Measurements from ENCODE around the gene CIAO3. TPM values are rescaled to one million over a fixed set of nuclear protein-coding genes. Genes with fewer than 3 reads are reported as not detected.
"Not testable (repeated sequence)": the region's sequence is repeated elsewhere in the genome, so short reads cannot be mapped to it uniquely, and the experiment has no call there.

The CIAO3 gene
- total and polyA plus RNA-seq, 8 donors = 11.1 to 72.9 (median 16.3) TPM

GRCh38 chr16:749010-749409, 8.2 kb upstream of the CIAO3 start:
- intact Hi-C loops (cut with DNase I) = no loop called here
- FAIRE-seq (no peak), ATAC-seq (no peak), DNase-seq (no peak)
- WGBS, 2 donors = 74 to 75% methylated on average over 6 of the region's 6 CpGs
- no peaks in the 10 kb centered on the region for H3K36me3 ChIP-seq
- H3K27me3 ChIP-seq = no peaks in the 10 kb centered on the region
- H3K4me1 ChIP-seq = no peaks in the 10 kb centered on the region
- no peak overlapping the region for H3K4me3 ChIP-seq
- TF ChIP-seq CTCF (IDR thresholded peaks at IDR 0.05) = no peak
- no peaks in the 10 kb centered on the region for H3K9me3 ChIP-seq
- H3K27ac ChIP-seq = no peak overlapping the region

DNA sequence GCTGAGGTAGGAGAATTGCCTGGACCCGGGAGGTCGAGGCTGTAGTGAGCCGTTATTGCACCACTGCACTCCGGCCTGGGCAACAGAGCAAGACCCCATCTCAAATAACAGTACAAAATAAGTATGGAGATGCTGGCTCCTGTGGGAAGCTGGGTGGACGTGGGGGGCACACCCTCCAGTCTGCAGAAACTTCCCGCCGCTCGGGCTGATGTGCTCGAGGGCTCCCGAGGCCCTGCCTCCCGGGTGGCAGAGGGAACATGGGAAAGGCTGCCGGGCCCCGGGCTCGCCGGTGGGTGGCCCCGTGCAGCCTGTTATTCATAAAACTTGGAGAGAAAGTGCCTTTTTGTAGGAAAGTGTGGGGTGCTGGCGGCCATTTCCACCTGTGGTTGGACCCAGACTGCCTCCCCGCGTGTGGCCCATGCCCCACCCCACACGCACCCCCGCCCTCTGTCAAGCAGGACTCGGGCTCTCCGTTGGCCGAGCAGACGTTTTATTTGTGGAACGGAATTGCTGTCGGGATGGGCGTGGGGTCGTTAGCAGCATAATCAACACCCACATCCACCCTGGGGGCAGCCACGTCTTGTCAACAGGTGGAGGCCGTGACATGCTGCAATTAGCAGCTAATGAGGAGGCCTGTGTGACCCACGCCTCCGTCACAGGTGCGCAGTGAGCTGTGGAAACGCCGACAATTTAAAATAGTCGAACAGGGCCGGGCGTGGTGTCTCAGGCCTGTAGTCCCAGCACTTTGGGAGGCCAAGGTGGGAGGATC, 7.4 kb upstream of the CIAO3 start:
- no peaks in the 10 kb centered on the region for H3K4me1 ChIP-seq
- no peaks in the 10 kb centered on the region for H3K27me3 ChIP-seq
- no peaks in the 10 kb centered on the region for H3K9me3 ChIP-seq
- DNase-seq = peak in 1 of 6 donors; percentile 55
- H3K36me3 ChIP-seq = no peaks in the 10 kb centered on the region
- H3K27ac ChIP-seq = no peak overlapping the region
- TF ChIP-seq CTCF (IDR thresholded peaks at IDR 0.05) = no peak
- no peak overlapping the region for H3K4me3 ChIP-seq
- FAIRE-seq = no peak
- WGBS, 2 donors = 68 to 77% methylated on average over 39 of the region's 39 CpGs
- intact Hi-C loops (cut with DNase I) = no loop called here
- no peak for ATAC-seq

- intact Hi-C loops (cut with DNase I) = no loop called here
- FAIRE-seq (no peak), ATAC-seq (no peak), DNase-seq (no peak)
- 72 to 73% methylated on average over 12 to 13 of the region's 13 CpGs for WGBS, 2 donors
- no peak overlapping the region for H3K27ac ChIP-seq
- H3K4me3 ChIP-seq = no peak overlapping the region
- TF ChIP-seq CTCF (IDR thresholded peaks at IDR 0.05) = no peak
- H3K36me3 ChIP-seq = no peaks in the 10 kb centered on the region
- no peaks in the 10 kb centered on the region for H3K27me3 ChIP-seq
- H3K9me3 ChIP-seq = no peaks in the 10 kb centered on the region
- no peaks in the 10 kb centered on the region for H3K4me1 ChIP-seq
Observed at GRCh38 chr16:746637-747036, 5.8 kb upstream of the CIAO3 start.

DNA sequence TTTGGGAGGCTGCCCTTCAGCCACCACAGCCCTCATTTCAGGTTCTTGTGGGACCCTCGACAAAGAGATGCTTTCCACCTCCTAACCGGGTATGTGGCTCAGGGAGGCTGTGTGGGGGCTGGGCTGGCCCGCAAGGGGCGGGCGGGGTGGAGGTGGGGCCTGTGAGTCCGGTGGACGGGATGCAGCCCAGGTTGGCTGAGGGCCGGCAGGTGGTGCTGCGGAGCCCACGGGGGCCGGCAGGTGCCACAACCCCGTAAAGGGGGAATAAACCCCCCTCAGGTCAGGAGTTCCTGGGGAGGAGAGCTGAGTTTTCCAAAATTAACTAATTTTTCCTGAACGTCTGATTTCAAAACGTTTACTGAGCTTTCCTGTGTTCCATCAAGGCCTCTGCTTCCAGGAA, 4.9 kb upstream of the CIAO3 start:
- WGBS, 2 donors = 1 to 6% methylated on average over 14 of the region's 14 CpGs
- H3K9me3 ChIP-seq = no peaks in the 10 kb centered on the region
- intact Hi-C loops (cut with DNase I) = no loop called here
- peak in 1 of 4 donors; percentile 22 for TF ChIP-seq CTCF (IDR thresholded peaks at IDR 0.05)
- H3K4me3 ChIP-seq = no peak overlapping the region
- FAIRE-seq = no peak
- no peaks in the 10 kb centered on the region for H3K27me3 ChIP-seq
- ATAC-seq = no peak
- no peaks in the 10 kb centered on the region for H3K36me3 ChIP-seq
- no peak overlapping the region for H3K27ac ChIP-seq
- peak in 1 of 6 donors; percentile 70 for DNase-seq
- no peaks in the 10 kb centered on the region for H3K4me1 ChIP-seq

- DNase-seq = peak in 1 of 6 donors; percentile 64
- WGBS, 2 donors = 60 to 77% methylated on average over 21 of the region's 21 CpGs
- H3K27ac ChIP-seq = no peak overlapping the region
- no peaks in the 10 kb centered on the region for H3K36me3 ChIP-seq
- no peak overlapping the region for H3K4me3 ChIP-seq
- ATAC-seq = no peak
- FAIRE-seq = no peak
- TF ChIP-seq CTCF (IDR thresholded peaks at IDR 0.05) = no peak
- H3K4me1 ChIP-seq = peaks cover 5 to 7% (median 7%) of the 10 kb centered on the region in 3 donors
- no peaks in the 10 kb centered on the region for H3K27me3 ChIP-seq
- intact Hi-C loops (cut with DNase I) = no loop called here
- H3K9me3 ChIP-seq = no peaks in the 10 kb centered on the region
Observed at GRCh38 chr16:743794-744500, 3.1 kb upstream of the CIAO3 start.

- DNase-seq; H3K27ac ChIP-seq; H3K36me3 ChIP-seq; H3K4me1 ChIP-seq; H3K9me3 ChIP-seq; FAIRE-seq; H3K27me3 ChIP-seq; ATAC-seq; H3K4me3 ChIP-seq; intact Hi-C loops (cut with DNase I): not testable (repeated sequence)
- WGBS, 2 donors = 68 to 74% methylated on average over 14 of the region's 14 CpGs
Observed at GRCh38 chr16:742894-743293, 2.1 kb upstream of the CIAO3 start.

Data from pancreas (tissue), 10 donors.